OCI-LY7 (cell line): ENCODE measurements around the gene MORN1.

Experiments used
- EZH2phosphoT487 ChIP-seq: fragments of 200-600 bp; sonication (generic); IDR thresholded peaks from 2 replicates; pipeline ENCODE4 v1.6.1; 2018; ENCODE audit warnings: low read depth, borderline replicate concordance, mild to moderate bottlenecking, mixed run types, antibody characterized with exemption, low read length, moderate library complexity, mixed read lengths
- TF ChIP-seq, protein P1 (sequence below): fragments of 200-600 bp; sonication (generic); conservative IDR thresholded peaks from 2 replicates; pipeline ENCODE4 v1.5.1; 2014; ENCODE audit warnings: mild to moderate bottlenecking, antibody characterized with exemption, low read length, moderate library complexity, mixed read lengths

DNA sequence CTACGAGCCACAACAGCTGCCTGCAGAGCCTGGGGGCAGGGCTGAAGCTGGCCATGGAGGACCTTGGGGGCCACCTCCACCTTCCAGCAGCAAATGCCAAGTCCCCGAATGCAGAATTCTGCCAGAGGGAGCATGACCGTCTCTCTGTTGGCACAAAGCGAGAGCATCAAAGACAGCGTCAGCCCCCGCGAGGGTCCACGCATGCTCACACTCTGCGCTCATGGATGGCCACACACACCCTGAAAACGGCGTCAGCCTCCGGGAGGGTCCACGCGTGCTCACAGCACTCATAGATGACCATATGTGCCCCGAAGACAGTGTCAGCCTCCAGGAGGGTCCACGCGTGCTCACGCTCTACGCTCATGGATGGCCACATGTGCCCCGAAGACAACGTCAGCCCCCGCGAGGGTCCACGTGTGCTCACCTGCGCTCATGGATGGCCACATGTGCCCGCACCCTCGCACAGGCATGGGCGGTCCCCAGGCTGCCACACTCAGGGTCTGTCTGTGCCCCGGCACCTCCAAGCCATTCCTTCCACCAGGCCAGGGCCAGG is 46.5 kb downstream of the MORN1 start:
- TF ChIP-seq, protein P1, sequence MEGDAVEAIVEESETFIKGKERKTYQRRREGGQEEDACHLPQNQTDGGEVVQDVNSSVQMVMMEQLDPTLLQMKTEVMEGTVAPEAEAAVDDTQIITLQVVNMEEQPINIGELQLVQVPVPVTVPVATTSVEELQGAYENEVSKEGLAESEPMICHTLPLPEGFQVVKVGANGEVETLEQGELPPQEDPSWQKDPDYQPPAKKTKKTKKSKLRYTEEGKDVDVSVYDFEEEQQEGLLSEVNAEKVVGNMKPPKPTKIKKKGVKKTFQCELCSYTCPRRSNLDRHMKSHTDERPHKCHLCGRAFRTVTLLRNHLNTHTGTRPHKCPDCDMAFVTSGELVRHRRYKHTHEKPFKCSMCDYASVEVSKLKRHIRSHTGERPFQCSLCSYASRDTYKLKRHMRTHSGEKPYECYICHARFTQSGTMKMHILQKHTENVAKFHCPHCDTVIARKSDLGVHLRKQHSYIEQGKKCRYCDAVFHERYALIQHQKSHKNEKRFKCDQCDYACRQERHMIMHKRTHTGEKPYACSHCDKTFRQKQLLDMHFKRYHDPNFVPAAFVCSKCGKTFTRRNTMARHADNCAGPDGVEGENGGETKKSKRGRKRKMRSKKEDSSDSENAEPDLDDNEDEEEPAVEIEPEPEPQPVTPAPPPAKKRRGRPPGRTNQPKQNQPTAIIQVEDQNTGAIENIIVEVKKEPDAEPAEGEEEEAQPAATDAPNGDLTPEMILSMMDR, result no peak
- TF ChIP-seq EZH2phosphoT487, result no peak
